ENCODE measurements around the gene DNAJA3. TPM values are rescaled to one million over a fixed set of nuclear protein-coding genes. Genes with fewer than 3 reads are reported as not detected.

The DNAJA3 gene
- total and polyA plus RNA-seq, 10 of the 15 experiments (the other 5 are each of a cell fraction or from before 2014, with no cell fraction given), result 8.4 to 141 (median 60.8) TPM

GRCh38 chr16:4500272-4500671 is 74.6 kb downstream of the DNAJA3 start:
- intact Hi-C loops (cut with micrococcal nuclease; ENCODE audit: unreplicated experiment) (loop anchor here (2.0 kb wide), 1 partner anchor 23 kb away; the partner anchor contains the start of gene HMOX2), in situ Hi-C loops (cut with MboI) (no loop called here)
- Histone ChIP-seq H3K4me1 (ENCODE audit: control insufficient read depth, insufficient read depth, low read length) (peaks cover 6% of the 10 kb centered on the region), H3K9me3 (replicated peaks; ENCODE audit: control insufficient read depth, insufficient read depth, low read length) (no peaks in the 10 kb centered on the region), H3K4me2 (ENCODE audit: control insufficient read depth, insufficient read depth) (no peak overlapping the region), H3K27me3 (replicated peaks in 1 of 2; ENCODE audit: control insufficient read depth in 2 of 2, insufficient read depth in 2 of 2, low read length in 1 of 2) (no peaks in the 10 kb centered on the region), H3K27ac (ENCODE audit: control insufficient read depth, insufficient read depth) (no peak overlapping the region), H3K79me2 (ENCODE audit: control insufficient read depth, insufficient read depth, low read length) (peaks cover 2% of the 10 kb centered on the region), H3K9ac (ENCODE audit: control insufficient read depth, insufficient read depth, low read length) (no peak overlapping the region), H3K36me3 (ENCODE audit: control insufficient read depth in 2 of 2, insufficient read depth in 2 of 2, low read length in 1 of 2) (no peaks in the 10 kb centered on the region; a peak in 2 of 4 replicates), H2AFZ (ENCODE audit: control insufficient read depth, low read depth, low read length) (no peak overlapping the region), H4K20me1 (ENCODE audit: control insufficient read depth, insufficient read depth) (no peaks in the 10 kb centered on the region; the same call in 1 of the 2 replicates), H3K4me3 (no peak overlapping the region)
- ATAC-seq, result no peak
- 30% methylated on average over 3 of the region's 3 CpGs for WGBS (ENCODE audit: insufficient coverage, insufficient replicate concordance, low lambda C conversion rate, missing lambda C conversion rate)
- ChIA-PET POLR2A (no interaction called here), SMC1A (ENCODE audit: uncharacterized antibody, unreplicated experiment) (interaction anchor here (1.1 to 3.7 kb wide), 5 partner anchors 10 to 47 kb away, joined by 3 to 12 read pairs (median 6); partner anchors contain the start of gene HMOX2), CTCF (interaction anchor here (0.7 to 3.2 kb wide), 5 partner anchors 9 to 247 kb away, joined by 3 to 16 read pairs (median 3); partner anchors contain the start of gene MGRN1), RAD21 (ENCODE audit: unreplicated experiment) (no interaction called here)
- no peak for FAIRE-seq
- no peak for TF ChIP-seq SREBF1 (IDR thresholded peaks at IDR 0.05; ENCODE audit: low read length)
- no peak for TF ChIP-seq SRF (IDR thresholded peaks at IDR 0.05; ENCODE audit: low read depth in 2 of 2, low read length in 2 of 2)
- TF ChIP-seq TARDBP (IDR thresholded peaks at IDR 0.05; ENCODE audit: borderline replicate concordance), result no peak
- no peak for TF ChIP-seq SIX5 (IDR thresholded peaks at IDR 0.05; ENCODE audit: low read depth, low read length, severe bottlenecking)
- TF ChIP-seq HCFC1 (IDR thresholded peaks at IDR 0.05; ENCODE audit: low read length), result no peak
- no peak for TF ChIP-seq ZBTB4 (CRISPR knock-in tag; IDR thresholded peaks at IDR 0.05)
- no peak for DNase-seq (ENCODE audit: low read depth, low spot score)
- no TSS peak for BruUV-seq (replicated peaks)

Data from GM12878 (cell line).